H9 (cell line): ENCODE results near the gene DIP2C. TPM values are rescaled to one million over a fixed set of nuclear protein-coding genes. Genes with fewer than 3 reads are reported as not detected.

Source experiments
- DNase-seq: peaks from one replicate; pipeline ENCODE4 v3.0.0-alpha.2; 2017
- H2AFZ ChIP-seq: one replicate; pipeline ENCODE4 v1.6.1; 2013; ENCODE audit warnings: mild to moderate bottlenecking, low read length, control low read depth, moderate library complexity
- H2AK5ac ChIP-seq: 2 replicates; pipeline ENCODE4 v1.6.1; 2013; ENCODE audit warnings: low read length, control low read depth, mixed read lengths; ENCODE audit not compliant: insufficient read length
- H2BK120ac ChIP-seq: one replicate; pipeline ENCODE4 v1.6.1; 2013; ENCODE audit warnings: low read depth, mild to moderate bottlenecking, low read length, control low read depth, inconsistent platforms; ENCODE audit not compliant: poor library complexity, severe bottlenecking
- H2BK12ac ChIP-seq: 2 replicates; pipeline ENCODE4 v1.6.1; 2013; ENCODE audit warnings: low read length, control low read depth, mixed read lengths, low read depth; ENCODE audit not compliant: insufficient read length
- H2BK15ac ChIP-seq: 2 replicates; pipeline ENCODE4 v1.6.1; 2013; ENCODE audit warnings: low read depth, low read length, control low read depth
- H2BK20ac ChIP-seq: one replicate; pipeline ENCODE4 v1.6.1; 2013; ENCODE audit warnings: low read depth, mild to moderate bottlenecking, low read length, control low read depth, inconsistent platforms; ENCODE audit not compliant: poor library complexity, severe bottlenecking
- H2BK5ac ChIP-seq: 2 replicates; pipeline ENCODE4 v1.6.1; 2013; ENCODE audit warnings: low read length, control low read depth, mixed read lengths; ENCODE audit not compliant: insufficient read length
- H3K14ac ChIP-seq: 2 replicates; pipeline ENCODE4 v1.6.1; 2013; ENCODE audit warnings: low read length, control low read depth; ENCODE audit not compliant: insufficient read depth
- H3K18ac ChIP-seq: 2 replicates; pipeline ENCODE4 v1.6.1; 2013; ENCODE audit warnings: low read depth, mild to moderate bottlenecking, mixed read lengths, low read length, control low read depth; ENCODE audit not compliant: insufficient read length
- H3K23ac ChIP-seq: 2 replicates; pipeline ENCODE4 v1.6.1; 2013; ENCODE audit warnings: low read length, control low read depth, mixed read lengths, low read depth; ENCODE audit not compliant: insufficient read length
- H3K23me2 ChIP-seq: 2 replicates; pipeline ENCODE4 v1.6.1; 2013; ENCODE audit warnings: low read depth, mild to moderate bottlenecking, mixed read lengths, low read length, control low read depth; ENCODE audit not compliant: insufficient read length, poor library complexity, severe bottlenecking
- H3K27ac ChIP-seq: 2 replicates; pipeline ENCODE4 v1.5.1; 2013; ENCODE audit warnings: low read length, control low read depth, mixed read lengths, low read depth; ENCODE audit not compliant: insufficient read length
- H3K27me3 ChIP-seq: 2 replicates; pipeline ENCODE4 v1.6.1; 2013; ENCODE audit warnings: low read length, control low read depth, inconsistent platforms; ENCODE audit not compliant: insufficient read depth
- H3K4ac ChIP-seq: 2 replicates; pipeline ENCODE4 v1.6.1; 2013; ENCODE audit warnings: low read depth, mild to moderate bottlenecking, control low read depth, inconsistent platforms, low read length, moderate library complexity
- H3K4me1 ChIP-seq: 2 replicates; pipeline ENCODE4 v1.6.1; 2013; ENCODE audit warnings: low read length, control low read depth, inconsistent platforms; ENCODE audit not compliant: insufficient read depth
- H3K4me2 ChIP-seq: 2 replicates; pipeline ENCODE4 v1.6.1; 2013; ENCODE audit warnings: low read length, control low read depth, mixed read lengths; ENCODE audit not compliant: insufficient read length, insufficient read depth
- H3K56ac ChIP-seq: 2 replicates; pipeline ENCODE4 v1.6.1; 2013; ENCODE audit warnings: low read depth, mild to moderate bottlenecking, mixed read lengths, low read length, control low read depth; ENCODE audit not compliant: insufficient read length
- H3K79me1 ChIP-seq: 2 replicates; pipeline ENCODE4 v1.6.1; 2013; ENCODE audit warnings: low read depth, mild to moderate bottlenecking, moderate library complexity, low read length, control low read depth, inconsistent platforms; ENCODE audit not compliant: insufficient read depth, poor library complexity, severe bottlenecking
- H3K79me2 ChIP-seq: 2 replicates; pipeline ENCODE4 v1.6.1; 2013; ENCODE audit warnings: low read length, control low read depth, inconsistent platforms; ENCODE audit not compliant: insufficient read depth
- H3K9ac ChIP-seq: 2 replicates; pipeline ENCODE4 v1.6.1; 2013; ENCODE audit warnings: low read length, control low read depth, mixed read lengths; ENCODE audit not compliant: insufficient read length; ENCODE audit errors: extremely low read depth
- H3K9me3 ChIP-seq: one replicate; pipeline ENCODE4 v1.6.1; 2013; ENCODE audit warnings: low read depth, low read length, inconsistent platforms; ENCODE audit not compliant: control insufficient read depth
- H3T11ph ChIP-seq: one replicate; pipeline ENCODE4 v1.6.1; 2013; ENCODE audit warnings: mild to moderate bottlenecking, low read length, control low read depth, inconsistent platforms
- H4K20me1 ChIP-seq: one replicate; pipeline ENCODE4 v1.6.1; 2013; ENCODE audit not compliant: control insufficient read depth, insufficient read length, insufficient read depth
- H4K5ac ChIP-seq: 2 replicates; pipeline ENCODE4 v1.6.1; 2013; ENCODE audit warnings: low read depth, mild to moderate bottlenecking, mixed read lengths, low read length, control low read depth; ENCODE audit not compliant: insufficient read length
- H4K8ac ChIP-seq: replicated peaks from 2 replicates; pipeline ENCODE4 v1.6.1; 2013; ENCODE audit warnings: low read length, control low read depth, mixed read lengths, low read depth; ENCODE audit not compliant: insufficient read length
- H4K91ac ChIP-seq: 2 replicates; pipeline ENCODE4 v1.6.1; 2013; ENCODE audit warnings: low read depth, mild to moderate bottlenecking, moderate library complexity, mixed read lengths, low read length, control low read depth; ENCODE audit not compliant: insufficient read length
- H3K27ac Mint-ChIP-seq, 3 experiments: 2 replicates in 2 of 3; 3 replicates in 1 of 3; pipeline ENCODE4 v1.8.0; 2020 to 2021; ENCODE audit warnings: mixed read lengths in 3 of 3, mild to moderate bottlenecking in 1 of 3, moderate library complexity in 1 of 3
- H3K27me3 Mint-ChIP-seq: 2 replicates; pipeline ENCODE4 v1.8.0; 2021; ENCODE audit warnings: low read depth, mild to moderate bottlenecking, moderate library complexity, mixed read lengths
- H3K36me3 Mint-ChIP-seq, 3 experiments: 2 replicates in 2 of 3; 3 replicates in 1 of 3; pipeline ENCODE4 v1.8.0; 2020 to 2021; ENCODE audit warnings: low read depth in 3 of 3, mixed read lengths in 3 of 3; ENCODE audit not compliant: insufficient read depth in 1 of 3
- H3K4me1 Mint-ChIP-seq, 2 experiments: 2 replicates each; pipeline ENCODE4 v1.8.0; 2020; ENCODE audit warnings: mixed read lengths in 2 of 2
- H3K4me3 Mint-ChIP-seq, 2 experiments: 2 replicates in 1 of 2; 3 replicates in 1 of 2; pipeline ENCODE4 v1.8.0; 2020 to 2021; ENCODE audit warnings: mild to moderate bottlenecking in 2 of 2, mixed read lengths in 2 of 2, moderate library complexity in 1 of 2
- H3K9me3 Mint-ChIP-seq, 2 experiments: 2 replicates in 1 of 2; 3 replicates in 1 of 2; pipeline ENCODE4 v1.8.0; 2020; ENCODE audit warnings: mild to moderate bottlenecking in 2 of 2, mixed read lengths in 2 of 2, moderate library complexity in 1 of 2
- CTCF ChIP-seq: fragments of 200-600 bp; sonication (generic); conservative IDR thresholded peaks from 3 replicates; pipeline ENCODE4 v1.8.0; 2021; ENCODE audit warnings: antibody characterized with exemption, mild to moderate bottlenecking
- WGBS: extraction: QIAGEN DNeasy Blood & Tissue Kit; methylation state at CpG from one replicate; pipeline ENCODE4 v1.1.7; 2013; ENCODE audit warnings: missing lambda C conversion rate, low lambda C conversion rate, mixed read lengths; ENCODE audit not compliant: insufficient read length; ENCODE audit errors: extremely low coverage; 5-methylcytosine and 5-hydroxymethylcytosine counted together
- total RNA-seq: library from RNA; stranded (reverse); gene quantifications from 2 replicates; pipeline ENCODE4 v1.2.1, GENCODE V29; 2021

Gene DIP2C
- total RNA-seq, 1 experiment from 2014 or later, result 7.9 TPM

GRCh38 chr10:557792-558328, 131.6 kb downstream of the DIP2C start:
- H4K91ac ChIP-seq, result no peak overlapping the region
- H3K27ac Mint-ChIP-seq, result peak overlapping the region in 2 of 3 experiments; percentile 9 to 35; a peak in 1 of 7 replicates
- H2BK120ac ChIP-seq, result no peak overlapping the region
- peaks cover 0 to 3% (median 0%) of the 10 kb centered on the region in 3 experiments; a peak in 2 of 7 replicates for H3K36me3 Mint-ChIP-seq
- peaks cover 1% of the 10 kb centered on the region; the same call in 1 of the 2 replicates for H3K79me2 ChIP-seq
- peaks cover 2% of the 10 kb centered on the region; the same call in 1 of the 2 replicates for H3K27me3 Mint-ChIP-seq
- no peak for TF ChIP-seq CTCF
- no peak overlapping the region for H3K56ac ChIP-seq
- no peaks in the 10 kb centered on the region for H3K9me3 ChIP-seq
- H3K79me1 ChIP-seq, result no peaks in the 10 kb centered on the region
- H4K5ac ChIP-seq, result no peak overlapping the region
- H3K14ac ChIP-seq, result no peak overlapping the region
- no peak overlapping the region for H3K4me3 Mint-ChIP-seq
- H3K4me1 Mint-ChIP-seq, result peaks cover 45 to 47% of the 10 kb centered on the region in 2 experiments
- H3K4ac ChIP-seq, result no peak overlapping the region
- no peak overlapping the region for H3K4me2 ChIP-seq
- H3K4me1 ChIP-seq, result peaks cover 11% of the 10 kb centered on the region; the same call in 1 of the 2 replicates
- H4K8ac ChIP-seq, result no peak overlapping the region
- no peak overlapping the region for H2BK12ac ChIP-seq
- H3K9ac ChIP-seq, result no peak overlapping the region
- H3K27ac ChIP-seq, result no peak overlapping the region
- no peak overlapping the region for H2BK20ac ChIP-seq
- no peak for DNase-seq
- H2BK15ac ChIP-seq, result no peak overlapping the region
- no peak overlapping the region for H2AFZ ChIP-seq
- H3K23ac ChIP-seq, result no peak overlapping the region
- H2BK5ac ChIP-seq, result no peak overlapping the region
- no peak overlapping the region for H3K18ac ChIP-seq
- H2AK5ac ChIP-seq, result no peak overlapping the region
- H3K23me2 ChIP-seq, result no peaks in the 10 kb centered on the region
- H3K9me3 Mint-ChIP-seq, result no peaks in the 10 kb centered on the region; a peak in 1 of 5 replicates
- no peaks in the 10 kb centered on the region for H3K27me3 ChIP-seq
- no CpG with 5 or more reads among the region's 10 CpGs for WGBS
- no peaks in the 10 kb centered on the region for H4K20me1 ChIP-seq
- H3T11ph ChIP-seq, result no peak overlapping the region
